ENCODE results near the gene RASA2. TPM values are rescaled to one million over a fixed set of nuclear protein-coding genes. Genes with fewer than 3 reads are reported as not detected.
"Not testable (repeated sequence)": the region's sequence is repeated elsewhere in the genome, so short reads cannot be mapped to it uniquely, and the experiment has no call there.

RASA2 gene
- total RNA-seq, 2 donors from 2014 or later: 15.4 to 23.1 TPM

GRCh38 chr3:141623691-141624090 lies 136.9 kb downstream of the RASA2 start:
- no peaks in the 10 kb centered on the region for H3K4me1 ChIP-seq (ENCODE audit: control insufficient read depth in 1 of 2, low read depth in 2 of 2)
- no peaks in the 10 kb centered on the region for H3K27me3 ChIP-seq (replicated peaks; ENCODE audit: insufficient read depth)
- no peaks in the 10 kb centered on the region for H3K9me3 ChIP-seq
- no peaks in the 10 kb centered on the region for H3K36me3 ChIP-seq
- DNase-seq (ENCODE audit: low spot score) (no peak), ATAC-seq (ENCODE audit: insufficient number of reproducible peaks, low FRiP score, low read depth) (no peak)
- no peak overlapping the region for H3K4me3 ChIP-seq
- TF ChIP-seq, protein P1, sequence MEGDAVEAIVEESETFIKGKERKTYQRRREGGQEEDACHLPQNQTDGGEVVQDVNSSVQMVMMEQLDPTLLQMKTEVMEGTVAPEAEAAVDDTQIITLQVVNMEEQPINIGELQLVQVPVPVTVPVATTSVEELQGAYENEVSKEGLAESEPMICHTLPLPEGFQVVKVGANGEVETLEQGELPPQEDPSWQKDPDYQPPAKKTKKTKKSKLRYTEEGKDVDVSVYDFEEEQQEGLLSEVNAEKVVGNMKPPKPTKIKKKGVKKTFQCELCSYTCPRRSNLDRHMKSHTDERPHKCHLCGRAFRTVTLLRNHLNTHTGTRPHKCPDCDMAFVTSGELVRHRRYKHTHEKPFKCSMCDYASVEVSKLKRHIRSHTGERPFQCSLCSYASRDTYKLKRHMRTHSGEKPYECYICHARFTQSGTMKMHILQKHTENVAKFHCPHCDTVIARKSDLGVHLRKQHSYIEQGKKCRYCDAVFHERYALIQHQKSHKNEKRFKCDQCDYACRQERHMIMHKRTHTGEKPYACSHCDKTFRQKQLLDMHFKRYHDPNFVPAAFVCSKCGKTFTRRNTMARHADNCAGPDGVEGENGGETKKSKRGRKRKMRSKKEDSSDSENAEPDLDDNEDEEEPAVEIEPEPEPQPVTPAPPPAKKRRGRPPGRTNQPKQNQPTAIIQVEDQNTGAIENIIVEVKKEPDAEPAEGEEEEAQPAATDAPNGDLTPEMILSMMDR (IDR thresholded peaks at IDR 0.05): no peak
- no peak overlapping the region for H3K27ac ChIP-seq

- Histone ChIP-seq H3K4me3 (no peak overlapping the region), H3K27me3 (replicated peaks; ENCODE audit: insufficient read depth) (no peaks in the 10 kb centered on the region), H3K27ac (no peak overlapping the region), H3K9me3 (no peaks in the 10 kb centered on the region), H3K4me1 (ENCODE audit: control insufficient read depth in 1 of 2, low read depth in 2 of 2) (no peaks in the 10 kb centered on the region), H3K36me3 (no peaks in the 10 kb centered on the region)
- DNase-seq (ENCODE audit: low spot score) (no peak), ATAC-seq (ENCODE audit: insufficient number of reproducible peaks, low FRiP score, low read depth) (no peak)
- TF ChIP-seq, protein P1 (IDR thresholded peaks at IDR 0.05): no peak
These were observed 138.7 kb downstream of the RASA2 start for GRCh38 chr3:141625506-141625905.

DNA sequence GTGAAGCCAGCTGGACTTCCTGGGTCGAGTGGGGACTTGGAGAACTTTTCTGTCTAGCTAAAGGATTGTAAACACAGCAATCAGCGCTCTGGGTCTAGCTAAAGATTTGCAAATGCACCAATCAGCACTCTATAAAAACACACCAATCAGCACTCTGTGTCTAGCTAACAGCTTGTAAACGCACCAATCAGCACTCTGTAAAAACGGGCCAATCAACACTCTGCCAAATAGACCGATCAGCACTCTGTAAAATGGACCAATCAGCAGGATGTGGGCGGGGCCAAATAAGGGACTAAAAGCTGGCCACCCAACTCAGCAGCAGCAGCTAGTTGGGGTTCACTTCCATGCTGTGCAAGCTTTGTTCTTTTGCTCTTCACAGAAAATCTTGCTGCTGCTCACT lies 141.5 kb downstream of the RASA2 start:
- H3K36me3 ChIP-seq; H3K4me1 ChIP-seq (ENCODE audit: control insufficient read depth in 1 of 2, low read depth in 2 of 2); ATAC-seq (ENCODE audit: insufficient number of reproducible peaks, low FRiP score, low read depth); DNase-seq (ENCODE audit: low spot score); H3K27me3 ChIP-seq (replicated peaks; ENCODE audit: insufficient read depth); H3K27ac ChIP-seq; H3K4me3 ChIP-seq; H3K9me3 ChIP-seq: not testable (repeated sequence)

DNA sequence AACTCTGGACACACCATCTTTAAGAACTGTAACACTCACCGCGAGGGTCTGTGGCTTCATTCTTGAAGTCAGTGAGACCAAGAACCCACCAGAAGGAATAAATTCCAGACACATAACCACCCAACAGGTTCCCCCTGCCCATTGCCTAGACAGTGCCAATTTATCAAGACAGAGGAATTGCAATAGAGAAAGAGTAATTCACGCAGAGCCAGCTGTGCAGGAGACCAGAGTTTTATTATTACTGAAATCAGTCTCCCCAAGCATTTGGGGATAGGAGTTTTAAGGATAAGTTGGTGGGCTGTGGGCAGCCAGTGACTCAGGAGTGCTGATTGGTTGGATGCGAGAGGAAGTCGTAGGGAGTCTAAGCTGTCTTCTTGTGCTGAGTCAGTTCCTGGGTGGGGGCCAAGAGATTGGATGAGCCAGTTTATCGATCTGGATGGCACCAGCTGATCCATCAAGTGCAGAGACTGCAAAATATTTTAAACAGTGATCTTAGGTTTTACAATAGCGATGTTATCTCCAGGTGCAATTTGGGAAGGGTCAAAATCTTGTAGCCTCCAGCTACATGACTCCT lies 142.1 kb downstream of the RASA2 start:
- ATAC-seq (ENCODE audit: insufficient number of reproducible peaks, low FRiP score, low read depth); H3K9me3 ChIP-seq; H3K27ac ChIP-seq; H3K27me3 ChIP-seq (replicated peaks; ENCODE audit: insufficient read depth); H3K4me1 ChIP-seq (ENCODE audit: control insufficient read depth in 1 of 2, low read depth in 2 of 2); DNase-seq (ENCODE audit: low spot score); H3K36me3 ChIP-seq; H3K4me3 ChIP-seq: not testable (repeated sequence)

GRCh38 chr3:141629976-141630375 lies 143.1 kb downstream of the RASA2 start:
- Histone ChIP-seq H3K4me1 (ENCODE audit: control insufficient read depth in 1 of 2, low read depth in 2 of 2) (no peaks in the 10 kb centered on the region), H3K9me3 (no peaks in the 10 kb centered on the region), H3K27me3 (replicated peaks; ENCODE audit: insufficient read depth) (no peaks in the 10 kb centered on the region), H3K27ac (no peak overlapping the region), H3K4me3 (no peak overlapping the region), H3K36me3 (no peaks in the 10 kb centered on the region)
- no peak for ATAC-seq (ENCODE audit: insufficient number of reproducible peaks, low FRiP score, low read depth)
- TF ChIP-seq, protein P1 (IDR thresholded peaks at IDR 0.05): no peak
- no peak for DNase-seq (ENCODE audit: low spot score)

- no peaks in the 10 kb centered on the region for H3K9me3 ChIP-seq
- DNase-seq (ENCODE audit: low spot score) (no peak), ATAC-seq (ENCODE audit: insufficient number of reproducible peaks, low FRiP score, low read depth) (no peak)
- TF ChIP-seq, protein P1 (IDR thresholded peaks at IDR 0.05): no peak
- no peaks in the 10 kb centered on the region for H3K4me1 ChIP-seq (ENCODE audit: control insufficient read depth in 1 of 2, low read depth in 2 of 2)
- no peaks in the 10 kb centered on the region for H3K36me3 ChIP-seq
- H3K27me3 ChIP-seq (replicated peaks; ENCODE audit: insufficient read depth): no peaks in the 10 kb centered on the region
- no peak overlapping the region for H3K27ac ChIP-seq
- H3K4me3 ChIP-seq: no peak overlapping the region
These were observed 146.1 kb downstream of the RASA2 start for GRCh38 chr3:141632779-141633374.
